ENCODE results near the gene SLC17A6. TPM values are rescaled to one million over a fixed set of nuclear protein-coding genes. Genes with fewer than 3 reads are reported as not detected.

SLC17A6 gene
- total and polyA plus RNA-seq, 4 donors: not detected

DNA sequence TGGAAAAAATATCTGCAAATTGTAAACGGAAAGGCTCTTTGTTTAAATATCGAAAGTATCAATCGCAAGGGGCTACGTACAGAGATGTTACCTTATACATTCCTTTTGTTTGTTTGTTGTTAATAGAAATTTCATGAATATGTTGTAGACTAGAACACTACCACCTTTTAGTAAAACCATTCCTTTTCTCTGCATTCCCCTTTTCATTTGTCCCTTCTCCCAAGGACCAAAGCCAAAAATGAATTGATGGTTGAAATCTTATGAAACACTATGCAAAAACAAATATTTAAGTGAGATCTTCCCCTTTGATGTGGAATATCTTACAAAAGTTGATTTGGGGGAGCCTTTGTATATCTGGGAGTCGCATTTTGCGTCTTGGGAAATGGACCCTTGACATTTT is 2.1 kb downstream of the SLC17A6 start:
- Histone ChIP-seq H3K9me3 (ENCODE audit: control insufficient read depth in 4 of 4, low read length in 3 of 4) (peaks cover 0 to 4% (median 0%) of the 10 kb centered on the region in 4 donors), H3K4me3 (ENCODE audit: low read depth in 1 of 3, low read length in 3 of 3) (no peak overlapping the region), H3K27ac (ENCODE audit: low read depth in 1 of 2, low read length in 2 of 2) (no peak overlapping the region), H3K4me1 (ENCODE audit: control insufficient read depth in 4 of 4, insufficient read depth in 4 of 4, low read length in 3 of 4) (peaks cover 0 to 3% (median 0%) of the 10 kb centered on the region in 4 donors), H3K36me3 (ENCODE audit: control insufficient read depth in 4 of 4, insufficient read depth in 3 of 4, low read depth in 1 of 4, low read length in 3 of 4) (no peaks in the 10 kb centered on the region), H3K27me3 (ENCODE audit: control insufficient read depth in 4 of 4, insufficient read depth in 4 of 4, low read length in 3 of 4) (peaks cover 0 to 28% (median 13%) of the 10 kb centered on the region in 4 donors), H3K9ac (ENCODE audit: low read depth in 1 of 2, low read length in 2 of 2) (no peak overlapping the region)
- 14% methylated on average over 6 of the region's 6 CpGs for WGBS
- TF ChIP-seq MAX (IDR thresholded peaks at IDR 0.05): no peak
- TF ChIP-seq, protein P1, sequence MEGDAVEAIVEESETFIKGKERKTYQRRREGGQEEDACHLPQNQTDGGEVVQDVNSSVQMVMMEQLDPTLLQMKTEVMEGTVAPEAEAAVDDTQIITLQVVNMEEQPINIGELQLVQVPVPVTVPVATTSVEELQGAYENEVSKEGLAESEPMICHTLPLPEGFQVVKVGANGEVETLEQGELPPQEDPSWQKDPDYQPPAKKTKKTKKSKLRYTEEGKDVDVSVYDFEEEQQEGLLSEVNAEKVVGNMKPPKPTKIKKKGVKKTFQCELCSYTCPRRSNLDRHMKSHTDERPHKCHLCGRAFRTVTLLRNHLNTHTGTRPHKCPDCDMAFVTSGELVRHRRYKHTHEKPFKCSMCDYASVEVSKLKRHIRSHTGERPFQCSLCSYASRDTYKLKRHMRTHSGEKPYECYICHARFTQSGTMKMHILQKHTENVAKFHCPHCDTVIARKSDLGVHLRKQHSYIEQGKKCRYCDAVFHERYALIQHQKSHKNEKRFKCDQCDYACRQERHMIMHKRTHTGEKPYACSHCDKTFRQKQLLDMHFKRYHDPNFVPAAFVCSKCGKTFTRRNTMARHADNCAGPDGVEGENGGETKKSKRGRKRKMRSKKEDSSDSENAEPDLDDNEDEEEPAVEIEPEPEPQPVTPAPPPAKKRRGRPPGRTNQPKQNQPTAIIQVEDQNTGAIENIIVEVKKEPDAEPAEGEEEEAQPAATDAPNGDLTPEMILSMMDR (IDR thresholded peaks at IDR 0.05; ENCODE audit: low read depth, low read length, missing input control): no peak
- TF ChIP-seq JUND (IDR thresholded peaks at IDR 0.05): no peak
- DNase-seq (ENCODE audit: low spot score): no peak

DNA sequence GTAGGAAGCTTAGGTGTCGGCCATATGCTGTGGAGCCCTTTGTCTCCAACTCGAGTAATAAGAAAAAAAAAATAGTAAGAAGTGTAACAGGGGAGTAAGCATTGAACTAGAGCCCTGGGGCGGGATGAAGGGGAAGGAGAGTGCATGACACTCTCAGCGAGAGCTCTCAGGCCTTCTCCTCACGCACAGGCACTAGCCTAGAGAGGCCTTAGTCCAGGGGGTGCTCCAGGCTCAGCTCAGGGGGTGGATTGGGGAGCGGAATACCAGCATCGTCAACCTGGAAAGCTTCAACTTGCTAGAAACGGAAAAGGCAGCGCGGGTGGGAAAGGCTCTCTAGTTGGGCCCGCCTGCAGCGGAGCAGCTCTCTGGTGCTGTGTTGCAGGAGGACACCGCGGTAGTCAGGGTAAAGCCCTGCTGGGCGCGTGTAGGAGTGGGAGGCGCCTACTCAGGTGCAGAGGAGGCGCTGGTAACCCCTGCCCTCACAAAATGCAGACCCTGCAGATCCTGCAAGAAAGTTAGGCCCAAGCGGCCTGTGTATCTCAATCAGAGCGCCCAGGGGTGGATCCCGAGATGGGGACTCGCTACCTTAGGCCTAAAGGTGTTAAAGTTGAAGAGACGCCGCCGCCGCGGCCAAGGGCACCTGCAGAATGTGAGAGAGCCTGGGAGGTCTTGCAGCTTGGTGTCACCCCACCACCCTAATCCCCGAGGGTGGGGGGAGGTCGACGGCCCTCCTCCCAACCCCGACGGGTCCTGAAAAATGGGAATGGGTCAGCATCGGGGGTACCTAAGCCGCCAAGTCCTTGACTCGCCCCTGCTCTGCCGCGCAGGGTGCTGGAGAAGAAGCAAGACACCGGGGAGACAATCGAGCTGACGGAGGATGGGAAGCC is 2.8 kb downstream of the SLC17A6 start:
- no peak overlapping the region for H3K4me3 ChIP-seq (ENCODE audit: low read depth in 1 of 3, low read length in 3 of 3)
- H3K9me3 ChIP-seq (ENCODE audit: control insufficient read depth in 4 of 4, low read length in 3 of 4): peaks cover 0 to 4% (median 0%) of the 10 kb centered on the region in 4 donors
- no peak for DNase-seq (ENCODE audit: low spot score)
- no peaks in the 10 kb centered on the region for H3K36me3 ChIP-seq (ENCODE audit: control insufficient read depth in 4 of 4, insufficient read depth in 3 of 4, low read depth in 1 of 4, low read length in 3 of 4)
- H3K9ac ChIP-seq (ENCODE audit: low read depth in 1 of 2, low read length in 2 of 2): no peak overlapping the region
- H3K27me3 ChIP-seq (ENCODE audit: control insufficient read depth in 4 of 4, insufficient read depth in 4 of 4, low read length in 3 of 4): peaks cover 0 to 28% (median 13%) of the 10 kb centered on the region in 4 donors
- peaks cover 0 to 3% (median 0%) of the 10 kb centered on the region in 4 donors for H3K4me1 ChIP-seq (ENCODE audit: control insufficient read depth in 4 of 4, insufficient read depth in 4 of 4, low read length in 3 of 4)
- no peak for TF ChIP-seq HNF4A (conservative IDR thresholded peaks at IDR 0.05)
- no peak for TF ChIP-seq NR2F2 (IDR thresholded peaks at IDR 0.05)
- TF ChIP-seq FOXA2 (IDR thresholded peaks at IDR 0.05): no peak
- no peak for TF ChIP-seq YY1 (IDR thresholded peaks at IDR 0.05)
- TF ChIP-seq HNF4G (IDR thresholded peaks at IDR 0.05): no peak
- TF ChIP-seq FOXA1 (IDR thresholded peaks at IDR 0.05): no peak
- TF ChIP-seq JUND (IDR thresholded peaks at IDR 0.05): no peak
- TF ChIP-seq, protein P2, sequence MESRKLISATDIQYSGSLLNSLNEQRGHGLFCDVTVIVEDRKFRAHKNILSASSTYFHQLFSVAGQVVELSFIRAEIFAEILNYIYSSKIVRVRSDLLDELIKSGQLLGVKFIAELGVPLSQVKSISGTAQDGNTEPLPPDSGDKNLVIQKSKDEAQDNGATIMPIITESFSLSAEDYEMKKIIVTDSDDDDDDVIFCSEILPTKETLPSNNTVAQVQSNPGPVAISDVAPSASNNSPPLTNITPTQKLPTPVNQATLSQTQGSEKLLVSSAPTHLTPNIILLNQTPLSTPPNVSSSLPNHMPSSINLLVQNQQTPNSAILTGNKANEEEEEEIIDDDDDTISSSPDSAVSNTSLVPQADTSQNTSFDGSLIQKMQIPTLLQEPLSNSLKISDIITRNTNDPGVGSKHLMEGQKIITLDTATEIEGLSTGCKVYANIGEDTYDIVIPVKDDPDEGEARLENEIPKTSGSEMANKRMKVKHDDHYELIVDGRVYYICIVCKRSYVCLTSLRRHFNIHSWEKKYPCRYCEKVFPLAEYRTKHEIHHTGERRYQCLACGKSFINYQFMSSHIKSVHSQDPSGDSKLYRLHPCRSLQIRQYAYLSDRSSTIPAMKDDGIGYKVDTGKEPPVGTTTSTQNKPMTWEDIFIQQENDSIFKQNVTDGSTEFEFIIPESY (IDR thresholded peaks at IDR 0.05): no peak
- TF ChIP-seq, protein P3, sequence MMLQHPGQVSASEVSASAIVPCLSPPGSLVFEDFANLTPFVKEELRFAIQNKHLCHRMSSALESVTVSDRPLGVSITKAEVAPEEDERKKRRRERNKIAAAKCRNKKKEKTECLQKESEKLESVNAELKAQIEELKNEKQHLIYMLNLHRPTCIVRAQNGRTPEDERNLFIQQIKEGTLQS (IDR thresholded peaks at IDR 0.05): no peak
- TF ChIP-seq EGR1 (IDR thresholded peaks at IDR 0.05; ENCODE audit: low read depth in 2 of 2): no peak
- WGBS: 8% methylated on average over 40 of the region's 40 CpGs
- no peak overlapping the region for H3K27ac ChIP-seq (ENCODE audit: low read depth in 1 of 2, low read length in 2 of 2)

DNA sequence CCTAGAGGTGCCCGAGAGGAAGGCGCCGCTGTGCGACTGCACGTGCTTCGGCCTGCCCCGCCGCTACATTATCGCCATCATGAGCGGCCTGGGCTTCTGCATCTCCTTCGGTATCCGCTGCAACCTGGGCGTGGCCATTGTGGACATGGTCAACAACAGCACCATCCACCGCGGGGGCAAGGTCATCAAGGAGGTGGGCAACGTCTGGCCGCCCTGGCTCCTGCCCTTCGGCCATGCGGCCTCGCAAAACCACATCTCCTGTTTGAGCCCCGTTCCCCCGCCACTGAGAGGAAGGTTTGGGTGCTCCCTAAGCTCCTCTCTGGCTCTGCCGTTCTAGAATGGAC is 3.4 kb downstream of the SLC17A6 start:
- no peak overlapping the region for H3K9ac ChIP-seq (ENCODE audit: low read depth in 1 of 2, low read length in 2 of 2)
- H3K27me3 ChIP-seq (ENCODE audit: control insufficient read depth in 4 of 4, insufficient read depth in 4 of 4, low read length in 3 of 4): peaks cover 0 to 30% (median 15%) of the 10 kb centered on the region in 4 donors

More for the DNA sequence above, 3.4 kb downstream of the SLC17A6 start:
- DNase-seq (ENCODE audit: low spot score): no peak
- Histone ChIP-seq H3K4me3 (ENCODE audit: low read depth in 1 of 3, low read length in 3 of 3) (no peak overlapping the region), H3K36me3 (ENCODE audit: control insufficient read depth in 4 of 4, insufficient read depth in 3 of 4, low read depth in 1 of 4, low read length in 3 of 4) (no peaks in the 10 kb centered on the region), H3K27ac (ENCODE audit: low read depth in 1 of 2, low read length in 2 of 2) (no peak overlapping the region), H3K9me3 (ENCODE audit: control insufficient read depth in 4 of 4, low read length in 3 of 4) (peaks cover 0 to 4% (median 0%) of the 10 kb centered on the region in 4 donors), H3K4me1 (ENCODE audit: control insufficient read depth in 4 of 4, insufficient read depth in 4 of 4, low read length in 3 of 4) (peaks cover 0 to 3% (median 0%) of the 10 kb centered on the region in 4 donors)
- TF ChIP-seq GABPA (IDR thresholded peaks at IDR 0.05 in 1 of 2, conservative IDR thresholded peaks at IDR 0.05 in 1 of 2) (no peak), FOXA2 (IDR thresholded peaks at IDR 0.05) (no peak), HNF4G (IDR thresholded peaks at IDR 0.05) (no peak)
- TF ChIP-seq, protein P4, sequence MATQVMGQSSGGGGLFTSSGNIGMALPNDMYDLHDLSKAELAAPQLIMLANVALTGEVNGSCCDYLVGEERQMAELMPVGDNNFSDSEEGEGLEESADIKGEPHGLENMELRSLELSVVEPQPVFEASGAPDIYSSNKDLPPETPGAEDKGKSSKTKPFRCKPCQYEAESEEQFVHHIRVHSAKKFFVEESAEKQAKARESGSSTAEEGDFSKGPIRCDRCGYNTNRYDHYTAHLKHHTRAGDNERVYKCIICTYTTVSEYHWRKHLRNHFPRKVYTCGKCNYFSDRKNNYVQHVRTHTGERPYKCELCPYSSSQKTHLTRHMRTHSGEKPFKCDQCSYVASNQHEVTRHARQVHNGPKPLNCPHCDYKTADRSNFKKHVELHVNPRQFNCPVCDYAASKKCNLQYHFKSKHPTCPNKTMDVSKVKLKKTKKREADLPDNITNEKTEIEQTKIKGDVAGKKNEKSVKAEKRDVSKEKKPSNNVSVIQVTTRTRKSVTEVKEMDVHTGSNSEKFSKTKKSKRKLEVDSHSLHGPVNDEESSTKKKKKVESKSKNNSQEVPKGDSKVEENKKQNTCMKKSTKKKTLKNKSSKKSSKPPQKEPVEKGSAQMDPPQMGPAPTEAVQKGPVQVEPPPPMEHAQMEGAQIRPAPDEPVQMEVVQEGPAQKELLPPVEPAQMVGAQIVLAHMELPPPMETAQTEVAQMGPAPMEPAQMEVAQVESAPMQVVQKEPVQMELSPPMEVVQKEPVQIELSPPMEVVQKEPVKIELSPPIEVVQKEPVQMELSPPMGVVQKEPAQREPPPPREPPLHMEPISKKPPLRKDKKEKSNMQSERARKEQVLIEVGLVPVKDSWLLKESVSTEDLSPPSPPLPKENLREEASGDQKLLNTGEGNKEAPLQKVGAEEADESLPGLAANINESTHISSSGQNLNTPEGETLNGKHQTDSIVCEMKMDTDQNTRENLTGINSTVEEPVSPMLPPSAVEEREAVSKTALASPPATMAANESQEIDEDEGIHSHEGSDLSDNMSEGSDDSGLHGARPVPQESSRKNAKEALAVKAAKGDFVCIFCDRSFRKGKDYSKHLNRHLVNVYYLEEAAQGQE (IDR thresholded peaks at IDR 0.05): no peak
- WGBS: 9% methylated on average over 23 of the region's 23 CpGs

Data from liver (tissue), 9 donors.